GM21447 (cell line): Measurements from ENCODE around the gene ZNF415.
"Not testable (repeated sequence)": the region's sequence is repeated elsewhere in the genome, so short reads cannot be mapped to it uniquely, and the experiment has no call there.

Source experiments
- ATAC-seq: cut with Tn5 transposase; IDR thresholded peaks from one replicate; pipeline ENCODE4 v1.9.1; 2021; ENCODE audit not compliant: unreplicated experiment

Gene ZNF415

GRCh38 chr19:53103234-53104203 lies 29.2 kb downstream of the ZNF415 start, which contains the start of gene ZNF160:
Gene ZNF160, minus strand, starts transcription at chr19:53103422. Its CDS starts 17,146 bp downstream, at chr19:53086276.
- peak; percentile 94 for ATAC-seq

GRCh38 chr19:53102756-53103233 lies 29.9 kb downstream of the ZNF415 start:
- ATAC-seq, result peak; percentile 22

- ATAC-seq, result no peak
Measured at GRCh38 chr19:53102206-53102755, 30.4 kb downstream of the ZNF415 start.

GRCh38 chr19:53101518-53101917 lies 31.2 kb downstream of the ZNF415 start:
- ATAC-seq, result no peak

GRCh38 chr19:53098570-53098969 lies 34.1 kb downstream of the ZNF415 start:
- ATAC-seq, result not testable (repeated sequence)

- ATAC-seq, result not testable (repeated sequence)
Measured at GRCh38 chr19:53096982-53097690, 35.6 kb downstream of the ZNF415 start.

- not testable (repeated sequence) for ATAC-seq
Measured at GRCh38 chr19:53096579-53096978, 36.1 kb downstream of the ZNF415 start.

GRCh38 chr19:53094754-53095575 lies 37.7 kb downstream of the ZNF415 start:
- ATAC-seq, result no peak

- no peak for ATAC-seq
Measured at GRCh38 chr19:53092723-53093122, 40.0 kb downstream of the ZNF415 start.

GRCh38 chr19:53091413-53092254 lies 41.1 kb downstream of the ZNF415 start:
- ATAC-seq, result no peak

- ATAC-seq, result no peak
Measured at GRCh38 chr19:53088091-53088490, 44.6 kb downstream of the ZNF415 start.

GRCh38 chr19:53086949-53087348 lies 45.8 kb downstream of the ZNF415 start:
- ATAC-seq, result no peak

- no peak for ATAC-seq
Measured at GRCh38 chr19:53085496-53085895, 47.2 kb downstream of the ZNF415 start.

- no peak for ATAC-seq
Measured at GRCh38 chr19:53082929-53083328, 49.8 kb downstream of the ZNF415 start.

GRCh38 chr19:53079313-53079924 lies 53.3 kb downstream of the ZNF415 start:
- ATAC-seq, result no peak

- no peak for ATAC-seq
Measured at GRCh38 chr19:53078668-53079067, 54.0 kb downstream of the ZNF415 start.

GRCh38 chr19:53076984-53077383 lies 55.7 kb downstream of the ZNF415 start:
- no peak for ATAC-seq

GRCh38 chr19:53068834-53069233 lies 63.9 kb downstream of the ZNF415 start:
- ATAC-seq, result no peak

GRCh38 chr19:53068199-53068598 lies 64.5 kb downstream of the ZNF415 start:
- ATAC-seq, result no peak
